ENCODE results near the gene C19orf67. TPM values are rescaled to one million over a fixed set of nuclear protein-coding genes. Genes with fewer than 3 reads are reported as not detected.

C19orf67 gene
- total RNA-seq, 2 experiments from 2014 or later, result not detected

GRCh38 chr19:14103310-14103709 lies 17.7 kb upstream of the C19orf67 start:
- H3K27me3 Mint-ChIP-seq, result no peaks in the 10 kb centered on the region
- H3K4me1 Mint-ChIP-seq, result no peaks in the 10 kb centered on the region
- ATAC-seq (peak; percentile 27), DNase-seq (no peak)
- CTCF ChIA-PET, result interaction anchor here (4.4 kb wide), 1 partner anchor 11 kb away, joined by 16 read pairs; no protein-coding TSS in a partner anchor
- no peaks in the 10 kb centered on the region for H3K9me3 Mint-ChIP-seq (ENCODE audit: low read depth)
- H3K27ac Mint-ChIP-seq, result no peak overlapping the region
- H3K36me3 Mint-ChIP-seq, result peaks cover 2% of the 10 kb centered on the region
- H3K4me3 Mint-ChIP-seq, result no peak overlapping the region

- H3K36me3 Mint-ChIP-seq, result peaks cover 2% of the 10 kb centered on the region
- H3K4me3 Mint-ChIP-seq, result no peak overlapping the region
- ATAC-seq, result no peak
- CTCF ChIA-PET, result interaction anchor here (4.4 kb wide), 1 partner anchor 12 kb away, joined by 16 read pairs; no protein-coding TSS in a partner anchor
- no peaks in the 10 kb centered on the region for H3K4me1 Mint-ChIP-seq
- H3K27ac Mint-ChIP-seq, result no peak overlapping the region
- no peaks in the 10 kb centered on the region for H3K27me3 Mint-ChIP-seq
- H3K9me3 Mint-ChIP-seq (ENCODE audit: low read depth), result no peaks in the 10 kb centered on the region
- no peak for DNase-seq
Measured at GRCh38 chr19:14102756-14103155, 17.2 kb upstream of the C19orf67 start.

- H3K27me3 Mint-ChIP-seq, result no peaks in the 10 kb centered on the region
- no peaks in the 10 kb centered on the region for H3K4me1 Mint-ChIP-seq
- CTCF ChIA-PET, result interaction anchor here (1.5 to 4.4 kb wide), 2 partner anchors 12 to 13 kb away, joined by 4 to 16 read pairs; no protein-coding TSS in a partner anchor
- DNase-seq, result no peak
- no peaks in the 10 kb centered on the region for H3K9me3 Mint-ChIP-seq (ENCODE audit: low read depth)
- ATAC-seq, result no peak
- no peak overlapping the region for H3K4me3 Mint-ChIP-seq
- H3K36me3 Mint-ChIP-seq, result peaks cover 2% of the 10 kb centered on the region
- no peak overlapping the region for H3K27ac Mint-ChIP-seq
Measured at GRCh38 chr19:14102102-14102696, 16.6 kb upstream of the C19orf67 start.

- Mint-ChIP-seq H3K4me1 (no peaks in the 10 kb centered on the region), H3K9me3 (ENCODE audit: low read depth) (no peaks in the 10 kb centered on the region), H3K27ac (no peak overlapping the region), H3K4me3 (no peak overlapping the region), H3K27me3 (no peaks in the 10 kb centered on the region), H3K36me3 (peaks cover 2% of the 10 kb centered on the region)
- ATAC-seq, result no peak
- DNase-seq, result no peak
- CTCF ChIA-PET, result interaction anchor here (1.5 kb wide), 1 partner anchor 14 kb away, joined by 4 read pairs; no protein-coding TSS in a partner anchor
Measured at GRCh38 chr19:14101003-14101545, 15.5 kb upstream of the C19orf67 start.

- no peak overlapping the region for H3K4me3 Mint-ChIP-seq
- no peaks in the 10 kb centered on the region for H3K27me3 Mint-ChIP-seq
- CTCF ChIA-PET, result no interaction called here
- no peak for DNase-seq
- H3K36me3 Mint-ChIP-seq, result peaks cover 8% of the 10 kb centered on the region
- ATAC-seq, result no peak
- H3K4me1 Mint-ChIP-seq, result peaks cover 4% of the 10 kb centered on the region
- peaks cover 4% of the 10 kb centered on the region for H3K9me3 Mint-ChIP-seq (ENCODE audit: low read depth)
- H3K27ac Mint-ChIP-seq, result no peak overlapping the region
Measured at GRCh38 chr19:14097532-14098151, 12.1 kb upstream of the C19orf67 start.

GRCh38 chr19:14096272-14096992 lies 10.8 kb upstream of the C19orf67 start:
- Mint-ChIP-seq H3K9me3 (ENCODE audit: low read depth) (peaks cover 4% of the 10 kb centered on the region), H3K27ac (no peak overlapping the region), H3K4me1 (peaks cover 12% of the 10 kb centered on the region), H3K36me3 (peaks cover 8% of the 10 kb centered on the region), H3K4me3 (no peak overlapping the region), H3K27me3 (no peaks in the 10 kb centered on the region)
- CTCF ChIA-PET, result interaction anchor here (1.0 to 2.0 kb wide), 2 partner anchors 17 to 23 kb away, joined by 5 to 10 read pairs; partner anchors contain the start of gene MISP3
- DNase-seq (no peak), ATAC-seq (no peak)

- H3K36me3 Mint-ChIP-seq, result peaks cover 7% of the 10 kb centered on the region
- H3K27ac Mint-ChIP-seq, result peak overlapping the region; percentile 8
- DNase-seq (no peak), ATAC-seq (no peak)
- peaks cover 13% of the 10 kb centered on the region for H3K4me1 Mint-ChIP-seq
- H3K4me3 Mint-ChIP-seq, result no peak overlapping the region
- no peaks in the 10 kb centered on the region for H3K27me3 Mint-ChIP-seq
- H3K9me3 Mint-ChIP-seq (ENCODE audit: low read depth), result peaks cover 4% of the 10 kb centered on the region
- CTCF ChIA-PET, result interaction anchor here (1.2 to 2.0 kb wide), 2 partner anchors 20 to 22 kb away, joined by 3 to 10 read pairs; partner anchors contain the start of gene MISP3
Measured at GRCh38 chr19:14094854-14095253, 9.3 kb upstream of the C19orf67 start.

GRCh38 chr19:14093117-14093823 lies 7.7 kb upstream of the C19orf67 start:
- Mint-ChIP-seq H3K4me3 (peak overlapping the region; percentile 33), H3K4me1 (peaks cover 20% of the 10 kb centered on the region), H3K27ac (peak overlapping the region; percentile 24), H3K9me3 (ENCODE audit: low read depth) (peaks cover 4% of the 10 kb centered on the region), H3K36me3 (peaks cover 15% of the 10 kb centered on the region), H3K27me3 (no peaks in the 10 kb centered on the region)
- no peak for DNase-seq
- no peak for ATAC-seq
- CTCF ChIA-PET, result interaction anchor here (0.9 to 1.4 kb wide), 3 partner anchors 21 to 43 kb away, joined by 3 read pairs; partner anchors contain the start of genes ASF1B and MISP3

GRCh38 chr19:14091813-14092462 lies 6.4 kb upstream of the C19orf67 start:
- H3K4me1 Mint-ChIP-seq, result peaks cover 20% of the 10 kb centered on the region
- ATAC-seq, result peak; percentile 2
- peak overlapping the region; percentile 82 for H3K4me3 Mint-ChIP-seq
- CTCF ChIA-PET, result interaction anchor here (0.9 to 1.5 kb wide), 6 partner anchors 10 to 210 kb away, joined by 3 read pairs; no protein-coding TSS in a partner anchor
- peaks cover 4% of the 10 kb centered on the region for H3K9me3 Mint-ChIP-seq (ENCODE audit: low read depth)
- H3K27ac Mint-ChIP-seq, result peak overlapping the region; percentile 99
- no peaks in the 10 kb centered on the region for H3K27me3 Mint-ChIP-seq
- H3K36me3 Mint-ChIP-seq, result peaks cover 19% of the 10 kb centered on the region
- DNase-seq, result peak; percentile 73

- H3K27me3 Mint-ChIP-seq, result no peaks in the 10 kb centered on the region
- H3K4me3 Mint-ChIP-seq, result peak overlapping the region; percentile 82
- ATAC-seq (peak; percentile 83), DNase-seq (peak; percentile 67)
- H3K4me1 Mint-ChIP-seq, result peaks cover 20% of the 10 kb centered on the region
- peak overlapping the region; percentile 99 for H3K27ac Mint-ChIP-seq
- peaks cover 4% of the 10 kb centered on the region for H3K9me3 Mint-ChIP-seq (ENCODE audit: low read depth)
- CTCF ChIA-PET, result interaction anchor here (1.0 to 1.5 kb wide), 5 partner anchors 9 to 47 kb away, joined by 3 read pairs; no protein-coding TSS in a partner anchor
- peaks cover 19% of the 10 kb centered on the region for H3K36me3 Mint-ChIP-seq
Measured at GRCh38 chr19:14091081-14091812, 5.7 kb upstream of the C19orf67 start.

- peaks cover 4% of the 10 kb centered on the region for H3K9me3 Mint-ChIP-seq (ENCODE audit: low read depth)
- ATAC-seq (peak; percentile 61), DNase-seq (peak; percentile 88)
- peak within 1 kb of the TSS; percentile 99 for H3K27ac Mint-ChIP-seq
- H3K36me3 Mint-ChIP-seq, result peaks cover 19% of the 10 kb centered on the region
- CTCF ChIA-PET, result interaction anchor here (1.0 to 1.5 kb wide), 4 partner anchors 10 to 59 kb away, joined by 3 to 4 read pairs (median 3); partner anchors contain the start of gene IL27RA
- H3K4me1 Mint-ChIP-seq, result peaks cover 20% of the 10 kb centered on the region
- H3K4me3 Mint-ChIP-seq, result peak within 1 kb of the TSS; percentile 82
- no peaks in the 10 kb centered on the region for H3K27me3 Mint-ChIP-seq
Measured at GRCh38 chr19:14090509-14091080, 5.0 kb upstream of the C19orf67 start, which contains the start of gene SAMD1. SAMD1 (minus strand) TSS chr19:14090751.
